K562 (cell line): Measurements from ENCODE around the gene TMEM184A. TPM values are rescaled to one million over a fixed set of nuclear protein-coding genes. Genes with fewer than 3 reads are reported as not detected.

Experiments used
- ARHGAP35 ChIP-seq: fragments of 450-650 bp; IDR thresholded peaks from 2 replicates; pipeline ENCODE4 v1.6.1; 2018; ENCODE audit not compliant: partially characterized antibody
- ATF2 ChIP-seq: sonication (generic); formaldehyde crosslinking; IDR thresholded peaks from 2 replicates; pipeline ENCODE4 v1.8.1; 2022; ENCODE audit warnings: missing genetic modification reagents
- ATF7 ChIP-seq: fragments of 450-650 bp; IDR thresholded peaks from 2 replicates; pipeline ENCODE4 v1.7.1; 2014; ENCODE audit warnings: mild to moderate bottlenecking, moderate library complexity
- CC2D1A ChIP-seq: fragments of 450-650 bp; IDR thresholded peaks from 2 replicates; pipeline ENCODE4 v1.6.1; 2017; ENCODE audit warnings: mild to moderate bottlenecking
- CREB1 ChIP-seq, 2 experiments: sonication (generic) in 1 of 2; formaldehyde crosslinking in 1 of 2; IDR thresholded peaks; 2 replicates each; pipeline versions ENCODE4 v1.6.1 to v1.8.0; 2012 to 2022; ENCODE audit warnings: inconsistent platforms in 1 of 2, mild to moderate bottlenecking in 1 of 2, missing genetic modification reagents in 1 of 2, moderate library complexity in 1 of 2
- CTCF ChIP-seq, 3 experiments: IDR thresholded peaks in 2 of 3; conservative IDR thresholded peaks in 1 of 3; 2 replicates each; pipeline ENCODE4 v1.5.1; 2011 to 2012; ENCODE audit warnings: low read length in 3 of 3, mild to moderate bottlenecking in 3 of 3, control low read depth in 2 of 3, improper control_type of control experiment in 1 of 3, inconsistent platforms in 1 of 3, low read depth in 1 of 3, mixed read lengths in 1 of 3, moderate library complexity in 1 of 3; ENCODE audit not compliant: insufficient read depth in 2 of 3
- DPF2 ChIP-seq: fragments of 450-650 bp; IDR thresholded peaks from 2 replicates; pipeline ENCODE4 v1.6.1; 2016
- HDAC6 ChIP-seq: IDR thresholded peaks from 2 replicates; pipeline ENCODE4 v1.6.1; 2012; ENCODE audit warnings: low read depth, mild to moderate bottlenecking, control low read depth, inconsistent platforms, low read length, moderate library complexity
- MAZ ChIP-seq, 2 experiments: fragments of 450-650 bp in 1 of 2; sonication (generic) in 1 of 2; formaldehyde crosslinking; IDR thresholded peaks in 1 of 2; conservative IDR thresholded peaks in 1 of 2; 2 replicates each; pipeline versions ENCODE4 v1.4.0 to v1.5.0; 2020; ENCODE audit warnings: mild to moderate bottlenecking in 1 of 2, missing genetic modification reagents in 1 of 2
- PHF20 ChIP-seq: fragments of 450-650 bp; IDR thresholded peaks from 2 replicates; pipeline ENCODE4 v1.6.1; 2018; ENCODE audit not compliant: partially characterized antibody
- RB1 ChIP-seq: fragments of 450-650 bp; IDR thresholded peaks from 2 replicates; pipeline ENCODE4 v1.6.1; 2017; ENCODE audit warnings: low read depth, mild to moderate bottlenecking
- SAFB2 ChIP-seq: fragments of 200-400 bp; formaldehyde crosslinking; IDR thresholded peaks from 2 replicates; pipeline ENCODE4 v1.6.1; 2018; ENCODE audit warnings: borderline replicate concordance, low read length, low read depth, moderate library complexity; ENCODE audit not compliant: severe bottlenecking
- SETDB1 ChIP-seq: IDR thresholded peaks from one replicate; pipeline ENCODE4 v1.6.1; 2012; ENCODE audit warnings: low read length, control low read depth, inconsistent platforms
- TSC22D4 ChIP-seq: fragments of 450-650 bp; IDR thresholded peaks from 2 replicates; pipeline ENCODE4 v1.6.1; 2016; ENCODE audit warnings: missing genetic modification characterization, missing biosample characterization, control low read depth
- ZBTB11 ChIP-seq, 3 experiments: fragments of 200-800 bp in 1 of 3; fragments of 250-450 bp in 1 of 3; fragments of 450-650 bp in 1 of 3; sonication (Bioruptor Pico) in 1 of 3; sonication (Bioruptor generic) in 1 of 3; formaldehyde crosslinking in 1 of 3; IDR thresholded peaks; 2 replicates each; pipeline versions ENCODE4 v1.6.1 to v1.8.0; 2016 to 2022; ENCODE audit warnings: mild to moderate bottlenecking in 2 of 3, missing genetic modification characterization in 2 of 3, missing compliant biosample characterization in 1 of 3, moderate library complexity in 1 of 3
- ZBTB33 ChIP-seq: sonication (generic); formaldehyde crosslinking; IDR thresholded peaks from 2 replicates; pipeline ENCODE4 v1.8.1; 2023; ENCODE audit warnings: mild to moderate bottlenecking, missing genetic modification reagents
- ZNF57 ChIP-seq: fragments of 450-650 bp; formaldehyde crosslinking; IDR thresholded peaks from 2 replicates; pipeline ENCODE4 v1.4.0; 2020; ENCODE audit warnings: mild to moderate bottlenecking, moderate library complexity
- polyA plus RNA-seq, 8 experiments: library from polyadenylated mRNA; depleted of rRNA in 4 of 8; stranded (reverse) in 5 of 8; unstranded in 3 of 8; fragments of >200 nt; fragmentation: Nextera tagmentation in 2 of 8; fragmentation: Illumina TruSeq in 1 of 8; extraction: Ambion mirVana in 2 of 8; extraction: Trizol in 1 of 8; gene quantifications; 2 replicates each; pipeline versions ENCODE4 v1.2.1 to v1.2.3, GENCODE V29; 2011 to 2014; ENCODE audit warnings: inconsistent platforms in 1 of 8, missing spikeins in 1 of 8
- total RNA-seq, 7 experiments: library from RNA; depleted of rRNA in 6 of 7; stranded (reverse); fragments of >200 nt in 6 of 7; fragmentation: Illumina TruSeq in 2 of 7; extraction: Trizol in 2 of 7; gene quantifications; 2 replicates each; pipeline versions ENCODE4 v1.2.1 to v1.2.3, GENCODE V29; 2011 to 2021; ENCODE audit warnings: low replicate concordance in 1 of 7

The TMEM184A gene
- total and polyA plus RNA-seq, 9 of the 15 experiments (the other 6 are each of a cell fraction or from before 2014, with no cell fraction given): 0.10 to 0.18 (median 0.11) TPM; not detected in 6

- no peak for TF ChIP-seq ZBTB11 (CRISPR knock-in tag; IDR thresholded peaks at IDR 0.05)
- TF ChIP-seq CC2D1A: peak; percentile 74; the same call in 1 of the 2 replicates
- 0 out of 2 replicates have a peak, but pooled peaks have one; percentile 26 for TF ChIP-seq DPF2
- TF ChIP-seq CREB1 (IDR thresholded peaks at IDR 0.05): peak; percentile 52; the same call in 1 of the 2 replicates
- peak; percentile 80 for TF ChIP-seq CREB1 (CRISPR knock-in tag; IDR thresholded peaks at IDR 0.05)
- no peak for TF ChIP-seq HDAC6
- TF ChIP-seq TSC22D4 (tag): no peak
- peak; percentile 48; the same call in 1 of the 2 replicates for TF ChIP-seq ZBTB33 (CRISPR knock-in tag)
- TF ChIP-seq ATF2 (CRISPR knock-in tag): no peak
- TF ChIP-seq SAFB2: no peak
- TF ChIP-seq MAZ (CRISPR knock-in tag; conservative IDR thresholded peaks at IDR 0.05 in 1 of 2, IDR thresholded peaks at IDR 0.05 in 1 of 2): peak; percentile 35 to 75; a peak in 3 of 4 replicates
- TF ChIP-seq ZNF57 (CRISPR knock-in tag): no peak
- peak; percentile 59 to 83 (median 79) for TF ChIP-seq CTCF (IDR thresholded peaks at IDR 0.05 in 2 of 3, conservative IDR thresholded peaks at IDR 0.05 in 1 of 3; ENCODE audit: insufficient read depth in 2 of 3, low read depth in 1 of 3, low read length in 3 of 3)
- peak; percentile 68 for TF ChIP-seq ATF7
- TF ChIP-seq PHF20: no peak
- TF ChIP-seq ARHGAP35: no peak
- TF ChIP-seq SETDB1: no peak
- 0 out of 2 replicates have a peak, but pooled peaks have one; percentile 44 for TF ChIP-seq RB1
Observed at GRCh38 chr7:1558181-1558811, 2.3 kb upstream of the TMEM184A start (continued).
